Liver (tissue), 3 donors: ENCODE measurements around the gene SECTM1.

ENCODE experiments used
- EGR1 ChIP-seq, 2 donors: IDR thresholded peaks; 2 replicates each; pipeline ENCODE4 v1.6.1; 2016 to 2018; ENCODE audit warnings: antibody characterized with exemption in 2 of 2, low read depth in 2 of 2
- FOXA2 ChIP-seq: IDR thresholded peaks from 2 replicates; pipeline ENCODE4 v1.6.1; 2016; ENCODE audit warnings: antibody characterized with exemption
- GABPA ChIP-seq, 2 donors: IDR thresholded peaks in 1 of 2; conservative IDR thresholded peaks in 1 of 2; 2 replicates each; pipeline ENCODE4 v1.6.1; 2016; ENCODE audit warnings: antibody characterized with exemption in 2 of 2, mild to moderate bottlenecking in 1 of 2, moderate library complexity in 1 of 2
- SP1 ChIP-seq: IDR thresholded peaks from 2 replicates; pipeline ENCODE4 v1.6.1; 2018; ENCODE audit warnings: antibody characterized with exemption, mild to moderate bottlenecking
- TAF1 ChIP-seq: conservative IDR thresholded peaks from 2 replicates; pipeline ENCODE4 v1.6.1; 2016; ENCODE audit warnings: antibody characterized with exemption, mild to moderate bottlenecking
- TF ChIP-seq, protein P1 (sequence below): IDR thresholded peaks from 2 replicates; pipeline ENCODE4 v1.6.1; 2016; ENCODE audit warnings: antibody characterized with exemption
- TF ChIP-seq, protein P2 (sequence below): fragments of 150-350 bp; IDR thresholded peaks from 2 replicates; pipeline ENCODE4 v1.5.1; 2017; ENCODE audit warnings: improper control_type of control experiment, low read depth, low read length; ENCODE audit not compliant: missing input control
- TF ChIP-seq, protein P3 (sequence below): IDR thresholded peaks from 2 replicates; pipeline ENCODE4 v1.6.1; 2016; ENCODE audit warnings: antibody characterized with exemption, mild to moderate bottlenecking
- donor health status: healthy.
- donor health status: healthy.

DNA sequence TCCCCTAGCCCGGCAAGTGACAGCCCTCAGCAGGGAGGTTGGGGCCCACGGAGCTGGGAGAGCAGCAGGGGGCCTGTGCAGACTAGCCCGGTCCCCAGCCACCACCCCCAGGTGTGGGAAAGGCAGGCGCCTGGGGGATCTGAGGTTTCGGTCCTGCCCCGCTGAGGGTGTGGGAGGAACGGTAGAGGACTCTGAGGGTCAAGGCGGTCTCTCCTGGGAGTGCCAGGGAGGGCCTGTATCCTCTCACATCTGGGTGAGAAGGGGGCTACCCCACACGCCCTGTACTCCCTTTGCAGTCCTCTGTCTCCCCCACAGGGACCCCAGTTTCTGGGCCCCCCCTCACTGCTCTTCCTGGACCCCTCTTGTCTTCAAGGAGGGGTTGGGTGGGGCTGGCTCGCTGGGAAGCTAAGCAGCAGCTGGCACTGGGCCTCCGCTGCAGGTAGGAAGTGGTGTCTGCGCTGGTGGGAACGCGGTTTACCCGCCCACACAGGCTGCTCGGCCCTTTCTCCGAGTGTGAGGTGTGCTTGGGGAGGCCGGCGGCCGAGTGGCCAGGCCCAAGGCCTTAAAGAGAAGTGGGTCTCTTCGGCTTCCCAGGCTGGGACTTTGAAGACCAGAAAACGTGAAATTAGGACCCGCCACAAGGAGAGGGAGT, 31.5 kb downstream of the SECTM1 start:
- no peak for TF ChIP-seq TAF1
- TF ChIP-seq, protein P1, sequence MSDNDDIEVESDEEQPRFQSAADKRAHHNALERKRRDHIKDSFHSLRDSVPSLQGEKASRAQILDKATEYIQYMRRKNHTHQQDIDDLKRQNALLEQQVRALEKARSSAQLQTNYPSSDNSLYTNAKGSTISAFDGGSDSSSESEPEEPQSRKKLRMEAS, result no peak
- TF ChIP-seq, protein P2, sequence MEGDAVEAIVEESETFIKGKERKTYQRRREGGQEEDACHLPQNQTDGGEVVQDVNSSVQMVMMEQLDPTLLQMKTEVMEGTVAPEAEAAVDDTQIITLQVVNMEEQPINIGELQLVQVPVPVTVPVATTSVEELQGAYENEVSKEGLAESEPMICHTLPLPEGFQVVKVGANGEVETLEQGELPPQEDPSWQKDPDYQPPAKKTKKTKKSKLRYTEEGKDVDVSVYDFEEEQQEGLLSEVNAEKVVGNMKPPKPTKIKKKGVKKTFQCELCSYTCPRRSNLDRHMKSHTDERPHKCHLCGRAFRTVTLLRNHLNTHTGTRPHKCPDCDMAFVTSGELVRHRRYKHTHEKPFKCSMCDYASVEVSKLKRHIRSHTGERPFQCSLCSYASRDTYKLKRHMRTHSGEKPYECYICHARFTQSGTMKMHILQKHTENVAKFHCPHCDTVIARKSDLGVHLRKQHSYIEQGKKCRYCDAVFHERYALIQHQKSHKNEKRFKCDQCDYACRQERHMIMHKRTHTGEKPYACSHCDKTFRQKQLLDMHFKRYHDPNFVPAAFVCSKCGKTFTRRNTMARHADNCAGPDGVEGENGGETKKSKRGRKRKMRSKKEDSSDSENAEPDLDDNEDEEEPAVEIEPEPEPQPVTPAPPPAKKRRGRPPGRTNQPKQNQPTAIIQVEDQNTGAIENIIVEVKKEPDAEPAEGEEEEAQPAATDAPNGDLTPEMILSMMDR, result no peak
- TF ChIP-seq, protein P3, sequence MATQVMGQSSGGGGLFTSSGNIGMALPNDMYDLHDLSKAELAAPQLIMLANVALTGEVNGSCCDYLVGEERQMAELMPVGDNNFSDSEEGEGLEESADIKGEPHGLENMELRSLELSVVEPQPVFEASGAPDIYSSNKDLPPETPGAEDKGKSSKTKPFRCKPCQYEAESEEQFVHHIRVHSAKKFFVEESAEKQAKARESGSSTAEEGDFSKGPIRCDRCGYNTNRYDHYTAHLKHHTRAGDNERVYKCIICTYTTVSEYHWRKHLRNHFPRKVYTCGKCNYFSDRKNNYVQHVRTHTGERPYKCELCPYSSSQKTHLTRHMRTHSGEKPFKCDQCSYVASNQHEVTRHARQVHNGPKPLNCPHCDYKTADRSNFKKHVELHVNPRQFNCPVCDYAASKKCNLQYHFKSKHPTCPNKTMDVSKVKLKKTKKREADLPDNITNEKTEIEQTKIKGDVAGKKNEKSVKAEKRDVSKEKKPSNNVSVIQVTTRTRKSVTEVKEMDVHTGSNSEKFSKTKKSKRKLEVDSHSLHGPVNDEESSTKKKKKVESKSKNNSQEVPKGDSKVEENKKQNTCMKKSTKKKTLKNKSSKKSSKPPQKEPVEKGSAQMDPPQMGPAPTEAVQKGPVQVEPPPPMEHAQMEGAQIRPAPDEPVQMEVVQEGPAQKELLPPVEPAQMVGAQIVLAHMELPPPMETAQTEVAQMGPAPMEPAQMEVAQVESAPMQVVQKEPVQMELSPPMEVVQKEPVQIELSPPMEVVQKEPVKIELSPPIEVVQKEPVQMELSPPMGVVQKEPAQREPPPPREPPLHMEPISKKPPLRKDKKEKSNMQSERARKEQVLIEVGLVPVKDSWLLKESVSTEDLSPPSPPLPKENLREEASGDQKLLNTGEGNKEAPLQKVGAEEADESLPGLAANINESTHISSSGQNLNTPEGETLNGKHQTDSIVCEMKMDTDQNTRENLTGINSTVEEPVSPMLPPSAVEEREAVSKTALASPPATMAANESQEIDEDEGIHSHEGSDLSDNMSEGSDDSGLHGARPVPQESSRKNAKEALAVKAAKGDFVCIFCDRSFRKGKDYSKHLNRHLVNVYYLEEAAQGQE, result no peak
- no peak for TF ChIP-seq EGR1 (IDR thresholded peaks at IDR 0.05; ENCODE audit: low read depth in 2 of 2)
- TF ChIP-seq SP1, result no peak
- no peak for TF ChIP-seq GABPA (IDR thresholded peaks at IDR 0.05 in 1 of 2, conservative IDR thresholded peaks at IDR 0.05 in 1 of 2)
- no peak for TF ChIP-seq FOXA2
